OCI-M2 (cell line): ENCODE results near the gene C2.

ENCODE experiments used
- DNase-seq: peaks from one replicate; lab custom pipeline; 2025; ENCODE audit not compliant: unreplicated experiment; lab: John Stamatoyannopoulos, UW

Gene C2

GRCh38 chr6:31952890-31953289, 25.4 kb downstream of the C2 start:
- no peak for DNase-seq

- no peak for DNase-seq
Observed at GRCh38 chr6:31954511-31954910, 27.0 kb downstream of the C2 start.

- no peak for DNase-seq
Observed at GRCh38 chr6:31956796-31957195, 29.3 kb downstream of the C2 start.

GRCh38 chr6:31958412-31958740, 30.9 kb downstream of the C2 start:
- no peak for DNase-seq

GRCh38 chr6:31958741-31959739, 31.5 kb downstream of the C2 start, which contains the start of the genes NELFE and SKIC2:
Gene NELFE, minus strand, starts transcription at chr6:31958971. Its CDS starts 525 bp downstream, at chr6:31958446.
Gene SKIC2, plus strand, starts transcription at chr6:31959175. Its CDS starts 18 bp downstream, at chr6:31959193.
- DNase-seq = peak; percentile 93

GRCh38 chr6:31961616-31962015, 34.1 kb downstream of the C2 start:
- DNase-seq = no peak

- DNase-seq = no peak
Observed at GRCh38 chr6:31963921-31964320, 36.4 kb downstream of the C2 start.

- no peak for DNase-seq
Observed at GRCh38 chr6:31965700-31966099, 38.2 kb downstream of the C2 start.

GRCh38 chr6:31966506-31966905, 39.0 kb downstream of the C2 start:
- DNase-seq = no peak

GRCh38 chr6:31966997-31967925, 39.7 kb downstream of the C2 start:
- no peak for DNase-seq

GRCh38 chr6:31967926-31968320, 40.4 kb downstream of the C2 start:
- DNase-seq = no peak

- no peak for DNase-seq
Observed at GRCh38 chr6:31968326-31968725, 40.8 kb downstream of the C2 start.

GRCh38 chr6:31968791-31969711, 41.5 kb downstream of the C2 start:
- no peak for DNase-seq

- DNase-seq = no peak
Observed at GRCh38 chr6:31969712-31970603, 42.4 kb downstream of the C2 start.

GRCh38 chr6:31970604-31971271, 43.2 kb downstream of the C2 start:
- DNase-seq = no peak

GRCh38 chr6:31971279-31971992, 43.9 kb downstream of the C2 start:
- DNase-seq = no peak

- DNase-seq = peak; percentile 92
Observed at GRCh38 chr6:31971993-31972708, 44.6 kb downstream of the C2 start, which contains the start of gene DXO. Gene DXO, minus strand, starts transcription at chr6:31972138. Its CDS starts 463 bp downstream, at chr6:31971675.
